ENCODE results near the gene ZNF281. TPM values are rescaled to one million over a fixed set of nuclear protein-coding genes. Genes with fewer than 3 reads are reported as not detected.

The ZNF281 gene
- total RNA-seq, 1 donor from 2014 or later, result 36.5 TPM

GRCh38 chr1:200374569-200375295 lies 35.1 kb downstream of the ZNF281 start:
- Mint-ChIP-seq H3K36me3 (ENCODE audit: low read depth) (no peaks in the 10 kb centered on the region), H3K27me3 (ENCODE audit: low read depth) (no peaks in the 10 kb centered on the region), H3K27ac (ENCODE audit: unreplicated experiment) (no peak overlapping the region), H3K4me1 (peaks cover 24% of the 10 kb centered on the region), H3K9me3 (peaks cover 6% of the 10 kb centered on the region), H3K4me3 (peak overlapping the region; percentile 49)
- TF ChIP-seq CTCF (conservative IDR thresholded peaks at IDR 0.05), result no peak
- DNase-seq (ENCODE audit: low read depth, low spot score), result no peak

- Mint-ChIP-seq H3K27ac (ENCODE audit: unreplicated experiment) (peak overlapping the region; percentile 24), H3K27me3 (ENCODE audit: low read depth) (no peaks in the 10 kb centered on the region), H3K4me3 (no peak overlapping the region), H3K36me3 (ENCODE audit: low read depth) (no peaks in the 10 kb centered on the region), H3K9me3 (peaks cover 6% of the 10 kb centered on the region), H3K4me1 (peaks cover 24% of the 10 kb centered on the region)
- DNase-seq (ENCODE audit: low read depth, low spot score), result no peak
- TF ChIP-seq CTCF (conservative IDR thresholded peaks at IDR 0.05), result no peak
Measured at GRCh38 chr1:200373811-200374231, 36.0 kb downstream of the ZNF281 start.

- H3K27ac Mint-ChIP-seq (ENCODE audit: unreplicated experiment), result no peak overlapping the region
- TF ChIP-seq CTCF (conservative IDR thresholded peaks at IDR 0.05), result no peak
- H3K4me3 Mint-ChIP-seq, result no peak overlapping the region
- peaks cover 6% of the 10 kb centered on the region for H3K9me3 Mint-ChIP-seq
- no peak for DNase-seq (ENCODE audit: low read depth, low spot score)
- no peaks in the 10 kb centered on the region for H3K27me3 Mint-ChIP-seq (ENCODE audit: low read depth)
- no peaks in the 10 kb centered on the region for H3K36me3 Mint-ChIP-seq (ENCODE audit: low read depth)
- H3K4me1 Mint-ChIP-seq, result peaks cover 24% of the 10 kb centered on the region
Measured at GRCh38 chr1:200372885-200373181, 37.0 kb downstream of the ZNF281 start.

- no peak overlapping the region for H3K27ac Mint-ChIP-seq (ENCODE audit: unreplicated experiment)
- H3K4me3 Mint-ChIP-seq, result no peak overlapping the region
- H3K9me3 Mint-ChIP-seq, result peaks cover 6% of the 10 kb centered on the region
- no peak for DNase-seq (ENCODE audit: low read depth, low spot score)
- no peak for TF ChIP-seq CTCF (conservative IDR thresholded peaks at IDR 0.05)
- no peaks in the 10 kb centered on the region for H3K36me3 Mint-ChIP-seq (ENCODE audit: low read depth)
- peaks cover 24% of the 10 kb centered on the region for H3K4me1 Mint-ChIP-seq
- no peaks in the 10 kb centered on the region for H3K27me3 Mint-ChIP-seq (ENCODE audit: low read depth)
Measured at GRCh38 chr1:200372095-200372884, 37.5 kb downstream of the ZNF281 start.

- H3K9me3 Mint-ChIP-seq, result no peaks in the 10 kb centered on the region
- peaks cover 25% of the 10 kb centered on the region for H3K4me1 Mint-ChIP-seq
- no peak for DNase-seq (ENCODE audit: low read depth, low spot score)
- H3K4me3 Mint-ChIP-seq, result no peak overlapping the region
- no peaks in the 10 kb centered on the region for H3K27me3 Mint-ChIP-seq (ENCODE audit: low read depth)
- H3K27ac Mint-ChIP-seq (ENCODE audit: unreplicated experiment), result peak overlapping the region; percentile 64
- no peaks in the 10 kb centered on the region for H3K36me3 Mint-ChIP-seq (ENCODE audit: low read depth)
- no peak for TF ChIP-seq CTCF (conservative IDR thresholded peaks at IDR 0.05)
Measured at GRCh38 chr1:200369706-200370105, 40.1 kb downstream of the ZNF281 start.
